GM12873 (cell line): Measurements from ENCODE around the gene VAMP3.

Source experiments
- TF ChIP-seq, protein P1 (sequence below): IDR thresholded peaks from 2 replicates; pipeline ENCODE4 v1.5.1; 2012; ENCODE audit warnings: low read depth, mild to moderate bottlenecking, moderate library complexity, low read length, control low read depth; ENCODE audit not compliant: insufficient read depth; ENCODE audit errors: missing control alignments

VAMP3 gene

DNA sequence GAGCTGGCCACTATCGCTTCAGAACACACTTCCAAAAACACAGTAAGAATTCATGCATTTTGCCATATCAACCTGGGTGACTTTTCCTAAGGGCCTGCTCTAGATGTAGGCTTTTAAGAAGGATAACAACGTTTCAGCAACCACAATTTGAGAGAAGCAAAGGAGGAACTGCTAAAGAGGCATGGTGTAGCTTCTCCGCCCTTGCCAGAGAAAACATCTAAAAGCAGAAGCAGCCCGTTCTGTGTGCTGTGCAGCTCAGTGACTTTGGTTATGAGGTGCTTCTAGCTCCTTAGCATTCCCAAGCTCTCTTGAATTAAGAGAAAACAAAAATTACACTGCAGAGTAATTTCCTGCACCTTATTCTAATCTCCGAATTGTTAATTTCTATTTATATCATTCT lies 15.7 kb downstream of the VAMP3 start:
- TF ChIP-seq, protein P1, sequence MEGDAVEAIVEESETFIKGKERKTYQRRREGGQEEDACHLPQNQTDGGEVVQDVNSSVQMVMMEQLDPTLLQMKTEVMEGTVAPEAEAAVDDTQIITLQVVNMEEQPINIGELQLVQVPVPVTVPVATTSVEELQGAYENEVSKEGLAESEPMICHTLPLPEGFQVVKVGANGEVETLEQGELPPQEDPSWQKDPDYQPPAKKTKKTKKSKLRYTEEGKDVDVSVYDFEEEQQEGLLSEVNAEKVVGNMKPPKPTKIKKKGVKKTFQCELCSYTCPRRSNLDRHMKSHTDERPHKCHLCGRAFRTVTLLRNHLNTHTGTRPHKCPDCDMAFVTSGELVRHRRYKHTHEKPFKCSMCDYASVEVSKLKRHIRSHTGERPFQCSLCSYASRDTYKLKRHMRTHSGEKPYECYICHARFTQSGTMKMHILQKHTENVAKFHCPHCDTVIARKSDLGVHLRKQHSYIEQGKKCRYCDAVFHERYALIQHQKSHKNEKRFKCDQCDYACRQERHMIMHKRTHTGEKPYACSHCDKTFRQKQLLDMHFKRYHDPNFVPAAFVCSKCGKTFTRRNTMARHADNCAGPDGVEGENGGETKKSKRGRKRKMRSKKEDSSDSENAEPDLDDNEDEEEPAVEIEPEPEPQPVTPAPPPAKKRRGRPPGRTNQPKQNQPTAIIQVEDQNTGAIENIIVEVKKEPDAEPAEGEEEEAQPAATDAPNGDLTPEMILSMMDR = no peak

DNA sequence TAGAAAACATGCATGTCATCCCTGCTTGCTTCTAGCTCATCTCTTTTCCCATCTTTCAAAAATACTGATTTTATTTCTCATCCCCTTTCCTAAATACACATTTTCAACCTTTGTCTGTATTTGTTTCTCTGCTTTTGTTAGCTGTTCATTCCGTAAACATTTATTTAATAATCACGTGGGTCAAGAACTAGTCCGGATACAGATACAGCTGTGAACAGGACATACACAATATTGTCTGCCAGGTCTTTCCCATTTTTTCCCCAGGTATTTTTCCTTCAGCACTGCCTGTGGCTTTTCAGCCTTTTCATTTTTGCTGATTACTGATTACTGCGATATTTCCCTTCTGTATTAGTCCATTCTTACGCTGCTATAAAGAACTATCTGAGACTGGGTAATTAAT lies 18.7 kb downstream of the VAMP3 start:
- TF ChIP-seq, protein P1 = no peak

DNA sequence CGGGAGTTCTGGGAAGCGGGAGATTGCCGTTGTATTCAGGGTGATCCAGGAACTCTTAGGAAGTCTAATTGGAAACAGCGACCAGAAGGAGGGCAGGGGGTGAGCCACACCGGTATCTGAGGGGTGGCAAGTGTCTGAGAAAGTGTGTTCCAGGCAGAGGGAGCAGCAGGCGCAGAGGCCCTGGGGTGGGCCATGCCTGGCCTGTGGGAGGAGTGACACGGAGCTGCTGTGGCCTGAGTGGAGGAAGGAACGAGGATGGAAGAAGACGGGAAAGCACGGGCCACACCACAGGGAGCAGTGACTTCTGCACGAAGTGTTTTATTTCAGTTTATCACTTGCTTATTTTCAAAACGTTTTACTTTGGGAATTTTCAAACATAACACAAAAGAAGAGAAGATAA lies 24.3 kb downstream of the VAMP3 start:
- TF ChIP-seq, protein P1 = no peak

DNA sequence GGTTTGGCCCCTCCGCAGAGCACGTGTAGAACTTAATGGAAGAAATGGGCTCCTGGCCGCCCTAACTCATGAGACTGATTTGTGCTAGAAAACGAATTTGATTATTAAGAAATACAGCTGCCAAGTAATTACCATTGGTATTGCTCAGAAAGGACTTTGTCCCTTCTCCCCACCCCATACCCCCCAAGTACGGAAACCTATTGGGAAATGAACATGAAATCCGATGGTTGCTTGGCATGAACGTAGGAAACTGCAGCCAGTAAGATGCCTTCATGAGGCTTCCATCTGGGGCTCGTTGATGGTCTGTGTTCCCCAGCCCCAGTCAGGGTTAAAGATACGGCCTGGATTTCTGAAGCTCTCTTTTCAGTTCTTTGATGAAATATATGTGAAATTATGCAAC lies 34.4 kb downstream of the VAMP3 start:
- TF ChIP-seq, protein P1 = no peak

DNA sequence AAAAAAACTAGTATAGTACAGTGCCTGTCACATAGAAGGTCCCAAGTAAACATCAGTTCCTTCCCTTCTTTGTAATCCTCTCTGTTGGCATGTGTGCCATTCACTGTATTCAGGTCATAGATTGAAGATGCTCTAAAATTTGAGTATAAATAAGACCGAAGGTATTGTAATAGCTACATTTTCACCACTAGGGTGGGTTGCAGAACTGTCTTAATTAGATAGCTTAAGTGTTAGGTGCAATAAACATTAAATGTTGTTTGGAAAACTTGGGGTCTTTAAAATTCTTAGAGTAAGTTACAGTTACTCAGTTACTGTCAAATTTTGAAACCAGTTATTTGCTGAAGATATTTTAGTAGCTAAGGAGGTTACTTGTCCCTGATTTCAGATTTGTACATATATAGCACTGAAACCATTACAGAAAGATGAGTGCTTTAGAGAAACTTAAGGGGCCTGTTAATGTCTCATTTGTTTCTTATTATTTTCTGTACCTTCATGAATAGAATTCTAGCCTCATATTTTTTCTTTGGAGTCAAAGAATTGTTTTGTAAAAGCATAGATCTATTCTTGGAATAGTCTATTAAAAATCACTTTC lies 37.3 kb downstream of the VAMP3 start:
- TF ChIP-seq, protein P1 = peak; percentile 47

DNA sequence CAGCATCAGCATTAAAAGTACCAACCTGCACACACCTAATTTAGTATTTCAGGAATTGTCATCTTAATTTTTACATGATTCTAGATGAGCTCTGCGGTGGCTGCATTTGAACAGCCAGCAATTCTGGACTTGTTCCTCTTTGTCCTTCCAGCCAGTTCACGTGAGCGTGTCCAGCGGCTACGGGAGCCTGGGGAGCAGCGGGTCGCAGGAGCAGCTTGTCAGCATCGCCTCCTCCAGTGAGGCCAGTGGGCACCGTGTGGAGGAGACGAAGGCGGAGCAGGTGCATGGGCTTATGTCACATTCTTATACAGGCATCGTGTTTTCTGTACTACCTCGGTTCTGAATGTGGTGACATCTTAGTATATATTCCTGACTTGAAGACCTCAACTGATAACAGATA lies 38.6 kb downstream of the VAMP3 start:
- TF ChIP-seq, protein P1 = no peak

DNA sequence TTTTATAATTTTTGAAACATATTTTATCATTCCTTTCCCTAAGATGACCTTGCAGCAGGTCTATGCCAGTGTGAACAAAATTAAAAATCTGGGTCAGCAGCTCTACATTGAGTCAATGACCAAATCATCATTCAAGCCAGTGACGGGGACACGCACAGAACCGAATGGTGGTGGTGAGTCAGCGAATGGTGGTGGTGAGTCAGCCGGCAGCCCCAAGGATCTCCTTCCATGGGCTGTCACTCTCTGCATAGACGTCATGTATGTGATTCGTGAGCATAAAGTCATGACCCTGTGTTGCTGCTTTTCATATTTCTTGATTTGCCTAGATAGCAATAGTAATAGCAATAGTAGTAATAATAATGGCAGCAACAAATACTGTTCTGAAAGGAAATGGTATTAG lies 39.3 kb downstream of the VAMP3 start:
- TF ChIP-seq, protein P1 = no peak
